Stomach (tissue), 9 donors: ENCODE data around the gene CPN2. TPM values are rescaled to one million over a fixed set of nuclear protein-coding genes. Genes with fewer than 3 reads are reported as not detected.
A peak's percentile ranks its signal among the peaks of the same experiment; 100 is the strongest.

ENCODE experiments used
- DNase-seq, 2 donors: peaks; one replicate each; pipeline versions ENCODE4 v3.0.0 to v3.0.0-alpha.2; 2013 to 2019
- H3K27ac ChIP-seq, 5 donors: fragments of 200-600 bp in 4 of 5; sonication (generic) in 4 of 5; one replicate each; pipeline ENCODE4 v1.5.1; 2013 to 2019; ENCODE audit warnings: mild to moderate bottlenecking in 1 of 5, moderate library complexity in 1 of 5
- H3K27me3 ChIP-seq, 3 donors: fragments of 200-600 bp; sonication (generic); one replicate each; pipeline ENCODE4 v1.5.1; 2017 to 2019; ENCODE audit warnings: mixed run types in 1 of 3
- H3K36me3 ChIP-seq, 4 donors: fragments of 200-600 bp; sonication (generic); 1 replicate in 3 of 4; 2 replicates in 1 of 4; pipeline ENCODE4 v1.5.1; 2016 to 2019
- H3K4me1 ChIP-seq, 4 donors: fragments of 200-600 bp; sonication (generic); one replicate each; pipeline ENCODE4 v1.5.1; 2016 to 2019
- H3K4me3 ChIP-seq, 4 donors: fragments of 200-600 bp; sonication (generic) in 3 of 4; one replicate each; pipeline ENCODE4 v1.5.1; 2016 to 2019; ENCODE audit warnings: mild to moderate bottlenecking in 1 of 4
- H3K9me3 ChIP-seq, 4 donors: fragments of 200-600 bp; sonication (generic); one replicate each; pipeline ENCODE4 v1.5.1; 2016 to 2019
- EP300 ChIP-seq: sonication (generic); formaldehyde crosslinking; IDR thresholded peaks from one replicate; pipeline ENCODE4 v1.6.1; 2017; ENCODE audit warnings: antibody characterized with exemption
- POLR2A ChIP-seq, 4 donors: fragments of 450-650 bp; IDR thresholded peaks; one replicate each; pipeline ENCODE4 v1.6.1; 2016; ENCODE audit warnings: antibody characterized with exemption in 4 of 4, control low read depth in 2 of 4, mild to moderate bottlenecking in 1 of 4, moderate library complexity in 1 of 4
- POLR2AphosphoS5 ChIP-seq, 3 donors: sonication (generic); formaldehyde crosslinking; IDR thresholded peaks; one replicate each; pipeline ENCODE4 v1.6.1; 2016; ENCODE audit warnings: antibody characterized with exemption in 3 of 3
- whole genome bisulfite sequencing, 5 donors: extraction: QIAGEN DNeasy Blood & Tissue Kit in 3 of 5; methylation state at CpG; one replicate each; pipeline versions ENCODE4 v1.1.5 to v1.1.7; 2013 to 2018; 5-methylcytosine and 5-hydroxymethylcytosine counted together
- intact Hi-C: fragments of 100-400 bp; cut with DNase I; formaldehyde crosslinking; loops from one replicate; pipeline ENCODE4 v1.15.1; 2023; ENCODE audit warnings: low total_unique reads
- polyA plus RNA-seq, 3 donors: library from polyadenylated mRNA; stranded (reverse); fragments of 200-250 nt; gene quantifications; one replicate each; pipeline ENCODE4 v1.2.3, GENCODE V29; 2013
- total RNA-seq, 5 donors: library from RNA; depleted of rRNA; stranded (reverse); fragments of >200 nt; gene quantifications; one replicate each; pipeline versions ENCODE4 v1.1.0 to v1.2.3, GENCODE V29; 2014 to 2016
- TF ChIP-seq, protein P1 (sequence below), 7 experiments: fragments of 450-650 bp in 4 of 7; fragments of 200-600 bp in 3 of 7; sonication (generic) in 3 of 7; IDR thresholded peaks; one replicate each; pipeline ENCODE4 v1.5.1; 2016 to 2019; ENCODE audit warnings: antibody characterized with exemption in 7 of 7, control low read depth in 2 of 7, mild to moderate bottlenecking in 1 of 7
- donor health status: healthy with polysubstance abuse.
- donor health status: Bipolar disorder and iron deficiency.
- donor health status: healthy.

CPN2 gene
- total and polyA plus RNA-seq, 8 donors, result not detected

DNA sequence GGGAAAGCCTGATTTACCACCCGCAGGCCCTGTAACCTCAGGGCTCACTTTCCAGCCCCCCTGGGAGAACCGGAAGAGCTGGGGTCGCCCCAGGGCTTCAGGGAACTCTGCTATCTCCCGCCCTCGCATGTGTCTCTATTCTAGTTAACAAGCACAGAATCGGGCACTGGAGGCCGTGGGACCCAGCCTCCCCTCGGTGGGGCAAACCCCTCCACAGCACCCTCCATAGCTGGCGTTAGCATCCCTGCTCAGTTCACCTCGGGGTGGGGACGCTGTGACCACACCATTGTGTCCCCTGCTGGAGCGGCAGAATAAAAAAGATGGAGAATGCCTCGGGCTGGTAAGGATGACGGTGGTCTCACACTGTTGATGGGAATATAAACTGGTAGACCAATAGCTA lies 21.9 kb upstream of the CPN2 start:
- 89 to 95% (median 90%) methylated on average over 13 to 14 of the region's 14 CpGs for WGBS, 5 donors
- Histone ChIP-seq H3K9me3 (no peaks in the 10 kb centered on the region), H3K4me3 (no peak overlapping the region), H3K27ac (no peak overlapping the region), H3K4me1 (peaks cover 0 to 11% (median 3%) of the 10 kb centered on the region in 4 donors), H3K36me3 (no peaks in the 10 kb centered on the region), H3K27me3 (peaks cover 0 to 47% (median 8%) of the 10 kb centered on the region in 3 donors)
- no peak for DNase-seq
- intact Hi-C loops, result no loop called here
- no peak for TF ChIP-seq POLR2AphosphoS5 (IDR thresholded peaks at IDR 0.05)
- no peak for TF ChIP-seq EP300
- TF ChIP-seq POLR2A (IDR thresholded peaks at IDR 0.05), result no peak
- TF ChIP-seq, protein P1, sequence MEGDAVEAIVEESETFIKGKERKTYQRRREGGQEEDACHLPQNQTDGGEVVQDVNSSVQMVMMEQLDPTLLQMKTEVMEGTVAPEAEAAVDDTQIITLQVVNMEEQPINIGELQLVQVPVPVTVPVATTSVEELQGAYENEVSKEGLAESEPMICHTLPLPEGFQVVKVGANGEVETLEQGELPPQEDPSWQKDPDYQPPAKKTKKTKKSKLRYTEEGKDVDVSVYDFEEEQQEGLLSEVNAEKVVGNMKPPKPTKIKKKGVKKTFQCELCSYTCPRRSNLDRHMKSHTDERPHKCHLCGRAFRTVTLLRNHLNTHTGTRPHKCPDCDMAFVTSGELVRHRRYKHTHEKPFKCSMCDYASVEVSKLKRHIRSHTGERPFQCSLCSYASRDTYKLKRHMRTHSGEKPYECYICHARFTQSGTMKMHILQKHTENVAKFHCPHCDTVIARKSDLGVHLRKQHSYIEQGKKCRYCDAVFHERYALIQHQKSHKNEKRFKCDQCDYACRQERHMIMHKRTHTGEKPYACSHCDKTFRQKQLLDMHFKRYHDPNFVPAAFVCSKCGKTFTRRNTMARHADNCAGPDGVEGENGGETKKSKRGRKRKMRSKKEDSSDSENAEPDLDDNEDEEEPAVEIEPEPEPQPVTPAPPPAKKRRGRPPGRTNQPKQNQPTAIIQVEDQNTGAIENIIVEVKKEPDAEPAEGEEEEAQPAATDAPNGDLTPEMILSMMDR (IDR thresholded peaks at IDR 0.05), result no peak

DNA sequence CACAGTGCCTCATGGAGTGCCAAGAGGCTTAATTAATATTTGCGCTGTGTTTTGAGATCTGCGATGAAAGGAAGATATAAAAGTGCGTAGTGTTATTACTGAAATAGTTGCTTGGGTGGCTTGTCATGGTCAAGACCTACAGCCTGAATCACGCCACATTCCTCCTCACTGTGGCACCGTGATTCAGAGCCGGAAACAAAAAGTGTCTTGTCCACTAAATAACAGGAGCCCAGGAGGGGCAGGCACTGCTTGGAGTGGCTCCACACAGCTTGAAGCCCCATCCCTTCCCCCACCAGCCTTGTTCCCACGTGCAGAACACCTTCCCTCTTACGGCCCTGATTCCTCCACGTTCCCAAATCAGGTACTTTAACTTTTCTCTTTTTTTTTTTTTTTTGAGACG lies 19.6 kb upstream of the CPN2 start:
- Histone ChIP-seq H3K4me3 (no peak overlapping the region), H3K27me3 (peaks cover 0 to 33% (median 8%) of the 10 kb centered on the region in 3 donors), H3K9me3 (no peaks in the 10 kb centered on the region), H3K36me3 (no peaks in the 10 kb centered on the region), H3K27ac (no peak overlapping the region), H3K4me1 (peaks cover 0 to 11% (median 3%) of the 10 kb centered on the region in 4 donors)
- intact Hi-C loops, result no loop called here
- TF ChIP-seq, protein P1 (IDR thresholded peaks at IDR 0.05), result no peak
- no peak for TF ChIP-seq POLR2AphosphoS5 (IDR thresholded peaks at IDR 0.05)
- no peak for TF ChIP-seq EP300
- no peak for TF ChIP-seq POLR2A (IDR thresholded peaks at IDR 0.05)
- DNase-seq, result no peak
- 66 to 82% (median 71%) methylated on average over 9 to 10 of the region's 10 CpGs for WGBS, 5 donors

DNA sequence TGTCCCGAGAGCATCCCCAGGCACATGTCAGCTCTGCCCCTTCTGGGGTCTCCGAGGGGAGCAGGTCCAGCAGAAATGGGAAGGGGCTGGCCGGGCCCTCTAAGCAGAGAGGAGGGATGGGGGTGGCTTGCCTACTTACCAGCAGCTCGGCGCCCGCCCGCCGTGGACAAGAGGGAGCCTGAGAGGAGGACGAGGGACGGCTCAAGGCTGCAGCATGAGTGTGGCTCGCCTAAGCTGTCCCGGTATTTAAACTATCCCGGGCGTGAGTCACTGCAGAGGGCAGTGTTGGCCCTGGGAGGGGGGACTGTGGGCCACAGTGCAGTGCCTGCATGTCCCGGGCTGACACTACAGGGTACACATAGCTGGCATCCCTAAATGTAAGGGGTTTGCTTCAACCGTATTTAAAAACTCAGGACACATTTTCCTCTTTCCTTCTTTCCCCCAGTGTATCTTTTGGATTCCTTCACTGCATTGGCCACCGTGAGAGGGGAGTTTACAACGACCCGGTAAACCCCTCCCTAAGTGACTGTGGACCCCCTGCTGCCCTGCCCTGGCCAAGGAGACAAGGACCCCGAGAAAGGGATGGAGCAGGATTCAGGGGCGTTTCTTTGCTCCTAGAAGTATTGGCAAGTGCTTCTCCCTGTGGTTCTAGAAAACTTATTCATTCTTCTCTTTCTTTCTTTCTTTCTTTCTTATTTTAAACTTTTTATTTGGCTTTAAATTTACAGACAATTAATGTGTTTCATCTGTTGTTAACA lies 18.6 kb upstream of the CPN2 start, which contains the start of gene LRRC15:
Gene LRRC15, minus strand, starts transcription at position 222 of the 758 bp plus-strand sequence. CDS start 8,700 bp downstream, outside the sequence.
- H3K27me3 ChIP-seq, result peaks cover 0 to 33% (median 8%) of the 10 kb centered on the region in 3 donors

DNA sequence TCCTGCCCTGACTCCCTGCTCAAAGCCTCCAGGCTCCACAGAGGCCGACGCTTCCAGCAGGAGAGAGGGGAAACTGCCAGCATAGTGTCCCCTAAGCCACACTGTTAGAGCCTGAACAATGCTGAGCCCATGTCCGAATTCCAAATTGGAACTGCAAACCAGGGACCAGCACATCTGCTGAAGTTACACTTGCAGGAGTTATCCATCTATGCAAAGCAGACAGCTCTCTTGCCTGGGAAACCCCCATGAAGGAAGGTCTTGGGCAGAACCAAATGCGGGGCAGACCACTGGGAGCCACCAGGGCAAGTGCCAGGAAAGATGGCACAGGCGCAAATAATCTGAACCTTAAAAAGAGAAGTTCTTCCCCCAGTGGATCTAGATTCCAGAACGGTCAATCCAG lies 17.8 kb upstream of the CPN2 start:
- intact Hi-C loops, result no loop called here
- Histone ChIP-seq H3K27ac (no peak overlapping the region), H3K36me3 (no peaks in the 10 kb centered on the region), H3K4me3 (no peak overlapping the region), H3K9me3 (no peaks in the 10 kb centered on the region), H3K27me3 (peaks cover 0 to 33% (median 8%) of the 10 kb centered on the region in 3 donors), H3K4me1 (peaks cover 0 to 26% (median 12%) of the 10 kb centered on the region in 4 donors)
- no peak for TF ChIP-seq POLR2AphosphoS5 (IDR thresholded peaks at IDR 0.05)
- TF ChIP-seq, protein P1 (IDR thresholded peaks at IDR 0.05), result no peak
- TF ChIP-seq EP300, result no peak
- no peak for TF ChIP-seq POLR2A (IDR thresholded peaks at IDR 0.05)
- DNase-seq, result no peak
- 69 to 88% (median 80%) methylated on average over 6 of the region's 6 CpGs for WGBS, 5 donors

More for the DNA sequence above, 18.6 kb upstream of the CPN2 start, which contains the start of gene LRRC15:
- TF ChIP-seq POLR2A (IDR thresholded peaks at IDR 0.05) (no peak), POLR2AphosphoS5 (IDR thresholded peaks at IDR 0.05) (no peak), EP300 (no peak)
- TF ChIP-seq, protein P1 (IDR thresholded peaks at IDR 0.05), result no peak
- Histone ChIP-seq H3K27ac (no peak within 1 kb of the TSS), H3K4me3 (no peak within 1 kb of the TSS), H3K9me3 (no peaks in the 10 kb centered on the region), H3K4me1 (peaks cover 0 to 20% (median 7%) of the 10 kb centered on the region in 4 donors), H3K36me3 (no peaks in the 10 kb centered on the region)
- 10 to 24% (median 12%) methylated on average over 18 to 21 of the region's 21 CpGs for WGBS, 5 donors
- DNase-seq, result peak; percentile 28 to 48
- intact Hi-C loops, result no loop called here
